ENCODE data around the gene SMIM44.

DNA sequence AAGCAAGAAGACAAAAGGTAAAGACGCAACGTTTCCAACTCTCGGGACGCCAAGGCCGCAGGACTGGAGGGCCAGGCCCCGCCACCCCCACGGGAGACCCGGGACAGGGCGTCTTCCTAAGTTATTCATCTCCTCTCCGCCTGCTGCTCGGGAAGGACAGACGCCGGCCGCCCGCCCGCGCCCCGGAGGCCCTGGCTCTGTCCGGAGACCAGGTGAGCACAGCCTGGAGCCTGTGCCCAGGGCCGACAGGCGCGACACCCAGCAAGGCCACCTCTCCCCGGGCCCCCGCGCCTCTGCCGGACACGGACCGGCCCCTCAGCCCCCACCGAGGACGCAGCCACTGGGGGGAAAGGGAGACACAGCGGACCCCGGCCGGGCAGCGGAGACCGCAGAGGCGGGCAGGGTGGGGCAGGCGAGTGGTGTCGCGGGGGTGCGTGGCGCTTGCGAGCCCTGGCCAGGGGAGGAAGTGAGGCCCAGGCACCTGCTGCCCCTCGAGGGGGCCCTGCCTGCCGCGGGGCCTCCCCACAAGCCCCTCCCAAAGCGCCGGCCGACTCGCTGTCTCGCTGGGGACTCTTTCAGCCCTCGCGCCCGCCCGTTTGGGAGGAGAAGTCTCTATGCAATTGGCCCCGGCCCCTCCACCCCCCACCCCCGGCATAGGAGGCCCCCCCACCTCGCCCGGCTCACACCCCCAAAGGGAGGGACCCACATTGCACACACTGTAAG is 20.1 kb downstream of the SMIM44 start:
- TF ChIP-seq, protein P1, sequence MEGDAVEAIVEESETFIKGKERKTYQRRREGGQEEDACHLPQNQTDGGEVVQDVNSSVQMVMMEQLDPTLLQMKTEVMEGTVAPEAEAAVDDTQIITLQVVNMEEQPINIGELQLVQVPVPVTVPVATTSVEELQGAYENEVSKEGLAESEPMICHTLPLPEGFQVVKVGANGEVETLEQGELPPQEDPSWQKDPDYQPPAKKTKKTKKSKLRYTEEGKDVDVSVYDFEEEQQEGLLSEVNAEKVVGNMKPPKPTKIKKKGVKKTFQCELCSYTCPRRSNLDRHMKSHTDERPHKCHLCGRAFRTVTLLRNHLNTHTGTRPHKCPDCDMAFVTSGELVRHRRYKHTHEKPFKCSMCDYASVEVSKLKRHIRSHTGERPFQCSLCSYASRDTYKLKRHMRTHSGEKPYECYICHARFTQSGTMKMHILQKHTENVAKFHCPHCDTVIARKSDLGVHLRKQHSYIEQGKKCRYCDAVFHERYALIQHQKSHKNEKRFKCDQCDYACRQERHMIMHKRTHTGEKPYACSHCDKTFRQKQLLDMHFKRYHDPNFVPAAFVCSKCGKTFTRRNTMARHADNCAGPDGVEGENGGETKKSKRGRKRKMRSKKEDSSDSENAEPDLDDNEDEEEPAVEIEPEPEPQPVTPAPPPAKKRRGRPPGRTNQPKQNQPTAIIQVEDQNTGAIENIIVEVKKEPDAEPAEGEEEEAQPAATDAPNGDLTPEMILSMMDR (IDR thresholded peaks at IDR 0.05): no peak
- no peak for TF ChIP-seq POLR2A (IDR thresholded peaks at IDR 0.05)
